Cardiac muscle cell (in vitro differentiated cells and primary cell): ENCODE measurements around the gene SLC66A2. TPM values are rescaled to one million over a fixed set of nuclear protein-coding genes. Genes with fewer than 3 reads are reported as not detected.

Source experiments
- DNase-seq, 2 donors: peaks; one replicate each; pipeline versions ENCODE4 v3.0.0 to v3.0.0-alpha.2; 2010 to 2017; ENCODE audit warnings: low read depth in 1 of 2, low spot score in 1 of 2
- H3K27ac ChIP-seq: fragments of 200-600 bp; sonication (generic); 2 replicates; pipeline ENCODE4 v1.5.1; 2016
- H3K27me3 ChIP-seq: fragments of 200-600 bp; sonication (generic); 2 replicates; pipeline ENCODE4 v1.6.0; 2016; ENCODE audit warnings: control low read depth
- H3K36me3 ChIP-seq: fragments of 200-600 bp; sonication (generic); 2 replicates; pipeline ENCODE4 v1.5.1; 2016; ENCODE audit warnings: control low read depth
- H3K4me1 ChIP-seq: fragments of 200-600 bp; sonication (generic); 2 replicates; pipeline ENCODE4 v1.8.1; 2017; ENCODE audit warnings: low read depth, mild to moderate bottlenecking, mixed run types
- H3K4me3 ChIP-seq: fragments of 200-600 bp; sonication (generic); 2 replicates; pipeline ENCODE4 v1.5.1; 2016; ENCODE audit warnings: mild to moderate bottlenecking
- H3K9me3 ChIP-seq: fragments of 200-600 bp; sonication (generic); 2 replicates; pipeline ENCODE4 v1.5.1; 2017; ENCODE audit warnings: low read depth, mild to moderate bottlenecking, control low read depth
- CTCF ChIP-seq: IDR thresholded peaks from 2 replicates; pipeline ENCODE4 v1.5.1; 2012; ENCODE audit warnings: low read depth, mild to moderate bottlenecking, low read length
- polyA plus RNA-seq: library from polyadenylated mRNA; unstranded; fragments of >200 nt; fragmentation: Nextera tagmentation; extraction: Ambion mirVana; gene quantifications from 2 replicates; pipeline ENCODE4 v1.2.1, GENCODE V29; 2016
- total RNA-seq: library from RNA; depleted of rRNA; stranded (reverse); fragments of >200 nt; gene quantifications from 2 replicates; pipeline ENCODE4 v1.2.3, GENCODE V29; 2016

The SLC66A2 gene
- total and polyA plus RNA-seq, 2 experiments from 2014 or later = 36.4 to 43.9 TPM

- no peak for DNase-seq
- H3K4me1 ChIP-seq = peaks cover 11% of the 10 kb centered on the region
- no peak overlapping the region for H3K27ac ChIP-seq
- H3K4me3 ChIP-seq = no peak overlapping the region
- no peaks in the 10 kb centered on the region for H3K9me3 ChIP-seq
- TF ChIP-seq CTCF = no peak
- no peaks in the 10 kb centered on the region for H3K27me3 ChIP-seq
- H3K36me3 ChIP-seq = no peaks in the 10 kb centered on the region
Observed at GRCh38 chr18:79935925-79936324, 15.5 kb downstream of the SLC66A2 start.

- Histone ChIP-seq H3K4me1 (peaks cover 11% of the 10 kb centered on the region), H3K36me3 (no peaks in the 10 kb centered on the region), H3K4me3 (no peak overlapping the region), H3K9me3 (no peaks in the 10 kb centered on the region), H3K27me3 (no peaks in the 10 kb centered on the region), H3K27ac (no peak overlapping the region)
- DNase-seq = no peak
- TF ChIP-seq CTCF = no peak
Observed at GRCh38 chr18:79935499-79935898, 16.0 kb downstream of the SLC66A2 start.

GRCh38 chr18:79935098-79935480 is 16.4 kb downstream of the SLC66A2 start:
- Histone ChIP-seq H3K27me3 (no peaks in the 10 kb centered on the region), H3K9me3 (no peaks in the 10 kb centered on the region), H3K4me3 (no peak overlapping the region), H3K36me3 (no peaks in the 10 kb centered on the region), H3K27ac (peak overlapping the region; percentile 33), H3K4me1 (peaks cover 11% of the 10 kb centered on the region)
- no peak for TF ChIP-seq CTCF
- DNase-seq = no peak

- H3K27me3 ChIP-seq = no peaks in the 10 kb centered on the region
- no peak overlapping the region for H3K4me3 ChIP-seq
- no peaks in the 10 kb centered on the region for H3K9me3 ChIP-seq
- peak overlapping the region; percentile 33 for H3K27ac ChIP-seq
- H3K36me3 ChIP-seq = no peaks in the 10 kb centered on the region
- peak; percentile 36 to 53 for DNase-seq
- TF ChIP-seq CTCF = no peak
- peaks cover 11% of the 10 kb centered on the region for H3K4me1 ChIP-seq
Observed at GRCh38 chr18:79934311-79935097, 16.9 kb downstream of the SLC66A2 start.

GRCh38 chr18:79933765-79934164 is 17.7 kb downstream of the SLC66A2 start:
- peak; percentile 24 for TF ChIP-seq CTCF
- H3K27me3 ChIP-seq = no peaks in the 10 kb centered on the region
- H3K4me3 ChIP-seq = no peak overlapping the region
- H3K4me1 ChIP-seq = peaks cover 11% of the 10 kb centered on the region
- DNase-seq = peak; percentile 50 to 59
- no peaks in the 10 kb centered on the region for H3K9me3 ChIP-seq
- no peaks in the 10 kb centered on the region for H3K36me3 ChIP-seq
- H3K27ac ChIP-seq = peak overlapping the region; percentile 33
